Measurements from ENCODE around the gene MSH3. TPM values are rescaled to one million over a fixed set of nuclear protein-coding genes. Genes with fewer than 3 reads are reported as not detected.
"Not testable (repeated sequence)": the region's sequence is repeated elsewhere in the genome, so short reads cannot be mapped to it uniquely, and the experiment has no call there.

MSH3 gene
- polyA plus RNA-seq, 5 donors, result 14.4 to 17.5 (median 17.0) TPM

DNA sequence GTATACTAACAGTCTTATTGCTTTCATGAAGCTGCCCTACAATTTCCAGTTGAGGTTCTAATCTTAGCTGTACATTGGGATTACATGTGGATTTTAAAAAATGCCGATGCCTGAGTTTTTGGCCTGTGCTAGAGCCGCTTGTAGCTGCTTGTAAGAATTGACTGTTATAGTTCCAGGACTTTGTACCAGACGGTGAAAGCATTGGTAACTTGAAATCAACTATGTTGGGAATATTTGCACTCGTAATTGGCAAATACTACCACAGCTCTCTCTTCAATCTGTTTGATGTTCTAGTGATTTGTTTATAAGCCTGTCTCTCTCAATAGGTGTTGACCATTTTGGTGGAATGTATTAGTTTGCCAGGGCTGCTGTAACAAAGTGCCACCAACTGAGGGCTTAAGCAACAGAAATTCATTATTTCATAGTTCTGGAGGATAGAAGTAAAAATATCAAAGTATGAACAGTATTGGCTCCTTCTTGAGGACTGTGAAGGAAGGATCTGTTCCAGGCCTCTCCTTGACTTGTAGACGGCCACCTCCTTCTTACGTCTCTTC lies 50.8 kb downstream of the MSH3 start:
- DNase-seq, result no peak

DNA sequence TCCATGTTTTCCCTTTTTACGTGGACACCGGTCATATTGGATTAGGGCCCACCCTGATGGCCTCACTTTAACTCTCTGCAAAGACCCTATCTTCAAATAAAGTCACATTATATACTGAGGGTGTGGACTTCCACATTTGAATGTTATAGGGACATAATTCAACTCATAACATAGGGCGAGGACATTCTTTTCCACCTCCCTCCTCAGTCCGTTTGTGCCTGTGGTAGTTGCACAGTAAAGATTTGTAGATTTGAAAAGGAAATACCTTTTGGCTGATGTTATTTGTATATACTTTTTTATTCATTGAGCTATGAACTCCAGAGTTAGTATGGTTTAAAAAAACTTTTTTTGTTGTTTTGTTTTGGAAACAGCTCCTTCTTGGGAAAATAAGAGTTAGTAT lies 51.3 kb downstream of the MSH3 start:
- no peak for DNase-seq

DNA sequence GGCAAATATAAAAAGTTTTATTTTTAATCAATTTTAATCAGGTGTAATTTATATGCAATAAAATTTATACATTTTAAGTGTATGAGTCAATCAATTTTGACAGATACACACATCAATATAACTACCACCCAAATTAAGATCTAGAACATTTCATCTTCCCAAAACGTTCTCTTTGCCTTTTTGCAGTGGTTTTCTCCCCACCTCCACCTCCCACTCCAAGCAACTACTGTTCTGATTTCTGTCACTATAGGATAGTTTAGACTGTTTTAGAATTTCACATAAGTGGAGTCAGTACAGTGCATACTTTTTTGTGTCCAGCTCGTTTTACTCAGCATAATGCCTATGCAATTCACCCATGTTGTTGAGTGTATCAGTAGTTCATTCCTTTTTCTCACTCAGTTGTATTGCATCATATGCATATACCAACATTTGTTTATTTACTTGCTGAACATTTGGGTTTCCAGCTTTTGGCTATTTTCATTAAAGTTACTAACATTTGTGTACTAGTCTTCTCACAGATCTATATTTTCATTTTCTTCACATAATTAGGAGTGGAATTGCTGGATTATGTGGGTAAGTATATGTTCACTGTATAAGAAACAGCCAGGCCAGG lies 52.5 kb downstream of the MSH3 start:
- DNase-seq, result no peak

GRCh38 chr5:80707645-80708044 lies 53.2 kb downstream of the MSH3 start:
- no peak for DNase-seq

DNA sequence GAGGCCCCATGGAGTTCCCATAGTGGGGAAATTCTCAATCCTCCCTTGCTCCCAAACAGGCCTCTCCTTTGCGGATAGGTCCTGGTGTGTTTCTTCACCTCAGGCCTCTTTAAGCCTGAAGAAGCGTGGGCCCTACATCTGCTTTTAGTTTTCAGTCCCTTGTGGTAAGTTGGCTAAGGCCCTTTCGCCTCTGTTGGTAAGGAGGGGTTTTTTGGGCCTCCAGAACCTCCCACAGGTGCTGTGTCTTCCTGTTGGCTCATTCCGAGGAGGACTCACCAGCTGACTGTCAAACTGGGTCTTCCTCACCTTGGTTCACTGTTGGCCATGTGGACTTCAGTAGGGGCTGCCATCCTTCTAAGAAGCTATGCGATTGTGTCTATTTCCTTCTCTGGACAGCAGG lies 56.8 kb downstream of the MSH3 start:
- no peak for DNase-seq

DNA sequence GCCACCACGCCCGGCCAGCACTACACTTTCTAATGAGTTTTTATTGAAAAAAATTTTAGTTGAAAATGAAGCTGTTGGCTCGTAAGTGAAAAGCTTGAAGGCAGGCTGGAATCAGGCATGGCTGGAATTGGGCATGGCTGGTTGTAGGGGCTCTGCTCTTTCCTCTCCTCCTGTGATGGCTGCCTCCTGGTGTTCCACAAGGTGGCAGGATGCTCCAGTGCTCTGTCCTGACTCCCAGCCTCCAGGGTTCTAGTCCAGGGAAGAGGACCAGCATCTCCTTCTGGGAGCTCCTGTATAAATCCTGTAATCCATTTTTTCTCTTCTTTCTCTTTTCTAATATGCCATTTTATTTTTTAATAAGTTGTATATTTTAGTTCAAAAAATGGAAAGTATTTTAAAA lies 57.5 kb downstream of the MSH3 start:
- DNase-seq, result no peak

DNA sequence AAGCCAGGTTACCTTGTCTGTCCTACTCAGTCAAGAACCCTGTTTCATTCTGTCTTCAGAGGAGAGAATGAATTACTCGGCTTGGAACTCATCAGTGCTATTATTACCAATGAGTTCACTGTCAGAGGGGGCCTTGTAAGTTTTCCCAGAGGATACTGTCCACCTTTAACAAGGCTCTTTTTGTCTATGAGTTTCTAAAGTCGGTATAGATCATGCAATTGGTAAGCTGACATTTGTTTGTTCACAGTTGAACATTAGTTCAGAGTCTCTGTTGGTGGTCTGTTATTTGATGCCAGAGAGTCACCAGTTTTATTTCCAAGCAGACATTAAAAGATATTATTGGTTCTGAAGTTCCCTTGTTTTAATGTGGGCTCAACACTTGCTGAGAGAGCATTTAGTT lies 58.5 kb downstream of the MSH3 start:
- DNase-seq, result no peak

DNA sequence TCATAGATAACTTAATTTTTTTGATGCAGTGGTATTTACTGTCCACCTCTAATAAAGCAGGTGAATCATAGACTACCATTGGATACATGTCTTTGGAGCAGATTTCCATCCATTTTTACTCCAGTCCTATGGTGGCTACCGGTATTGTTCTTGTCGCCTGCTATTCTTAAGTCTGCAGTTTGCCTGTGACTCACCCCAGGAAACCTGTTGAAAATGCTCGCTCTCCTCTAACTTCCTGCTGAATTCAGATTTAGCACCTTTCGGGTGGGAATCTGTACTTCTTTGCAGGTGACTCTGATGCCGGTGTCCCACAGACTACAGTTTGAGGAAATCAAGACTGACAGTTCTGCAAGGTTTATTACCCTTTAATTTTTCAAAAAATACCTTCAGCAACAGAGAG lies 59.2 kb downstream of the MSH3 start:
- no peak for DNase-seq

DNA sequence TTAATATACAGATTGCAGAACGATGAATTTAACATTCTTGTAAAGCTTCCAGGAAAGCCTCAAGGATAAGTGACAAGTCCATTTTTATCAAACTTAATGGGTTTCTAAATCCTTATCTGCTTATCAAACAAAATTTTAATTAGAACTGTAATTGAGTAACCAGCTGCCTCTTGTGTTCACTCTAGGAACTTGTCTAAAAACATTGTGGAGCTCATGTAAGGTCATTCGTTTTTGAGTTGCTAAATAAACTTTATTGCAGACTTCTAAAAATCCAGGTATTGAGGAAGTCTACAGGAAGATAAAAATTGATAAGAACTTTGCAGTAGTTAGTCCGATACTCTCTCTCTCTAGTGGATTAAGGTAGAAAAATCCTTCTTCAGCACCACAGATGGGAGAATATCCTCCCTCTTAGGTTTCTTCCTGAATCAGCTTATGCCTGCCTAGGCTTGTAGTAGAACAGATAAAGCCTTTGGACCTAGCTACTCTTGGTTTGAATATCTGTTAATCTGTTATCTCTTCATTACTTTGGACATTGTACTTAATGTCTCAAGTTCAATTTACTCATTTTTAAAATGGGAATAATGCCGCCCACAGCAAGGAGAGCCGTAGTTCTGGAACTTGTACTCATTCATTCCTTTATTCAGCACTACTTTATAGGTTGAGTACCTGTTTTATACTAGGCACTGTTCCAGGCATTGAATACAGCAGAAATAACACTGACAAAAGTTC lies 60.3 kb downstream of the MSH3 start:
- no peak for DNase-seq

DNA sequence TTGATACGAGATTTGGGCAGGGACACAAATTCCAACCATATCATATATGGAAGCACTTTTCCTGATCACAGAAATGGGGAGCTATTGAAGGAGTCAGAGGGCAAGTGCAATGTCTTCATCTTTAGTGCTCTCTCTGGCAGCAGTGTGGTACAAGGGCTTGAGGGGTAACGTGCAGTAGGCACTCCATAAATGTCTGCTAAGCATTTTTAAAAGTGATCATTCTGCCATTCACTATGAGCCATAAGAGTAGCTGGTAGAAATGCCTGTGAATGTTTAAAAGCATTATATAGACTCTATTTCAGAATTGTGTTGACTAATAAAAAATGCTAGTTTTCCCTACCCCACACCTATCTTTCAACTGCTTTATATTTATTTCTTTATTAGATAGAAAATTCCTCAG lies 61.4 kb downstream of the MSH3 start:
- DNase-seq, result no peak

- no peak for DNase-seq
Measured at GRCh38 chr5:80720181-80720580, 65.7 kb downstream of the MSH3 start.

GRCh38 chr5:80722916-80723315 lies 68.5 kb downstream of the MSH3 start:
- DNase-seq, result no peak

GRCh38 chr5:80725446-80725845 lies 71.0 kb downstream of the MSH3 start:
- no peak for DNase-seq

DNA sequence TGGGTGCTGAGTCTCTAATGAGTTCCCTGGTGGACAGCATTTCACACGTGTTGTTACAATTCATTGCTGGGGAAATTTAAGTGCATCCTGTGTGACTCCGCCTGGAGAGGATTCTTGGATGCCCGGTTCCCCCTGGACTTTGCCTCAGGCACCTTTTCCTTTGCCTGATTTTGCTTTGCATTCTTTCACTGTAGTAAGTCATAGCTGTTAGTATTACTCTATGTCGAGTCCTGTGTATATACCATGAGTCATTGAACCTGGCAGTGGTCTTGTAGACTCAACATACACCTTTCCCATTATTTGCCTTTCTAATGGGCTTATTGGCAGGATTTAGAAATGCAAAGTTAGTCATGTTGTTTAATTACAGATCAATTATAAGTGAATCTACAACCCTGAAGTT lies 82.3 kb downstream of the MSH3 start:
- no peak for DNase-seq

DNA sequence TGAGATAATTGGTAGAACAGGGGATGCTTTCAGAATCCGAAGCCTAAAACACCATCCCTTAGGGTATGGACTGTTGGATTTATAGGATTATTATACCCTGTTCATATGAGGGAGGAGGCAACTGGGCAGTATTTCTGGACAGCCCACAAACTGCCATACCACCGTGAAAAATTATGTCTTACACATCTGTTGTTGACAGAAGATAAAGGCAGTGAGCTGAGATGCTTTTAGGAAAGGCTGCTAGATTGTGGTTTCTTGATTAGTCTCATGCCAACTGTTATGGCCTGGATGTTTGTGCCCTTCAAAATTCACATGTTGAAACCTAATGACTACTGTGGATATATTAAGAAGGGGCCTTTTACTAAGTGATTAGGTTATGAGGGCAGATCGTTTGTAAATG lies 84.0 kb downstream of the MSH3 start:
- DNase-seq, result no peak

DNA sequence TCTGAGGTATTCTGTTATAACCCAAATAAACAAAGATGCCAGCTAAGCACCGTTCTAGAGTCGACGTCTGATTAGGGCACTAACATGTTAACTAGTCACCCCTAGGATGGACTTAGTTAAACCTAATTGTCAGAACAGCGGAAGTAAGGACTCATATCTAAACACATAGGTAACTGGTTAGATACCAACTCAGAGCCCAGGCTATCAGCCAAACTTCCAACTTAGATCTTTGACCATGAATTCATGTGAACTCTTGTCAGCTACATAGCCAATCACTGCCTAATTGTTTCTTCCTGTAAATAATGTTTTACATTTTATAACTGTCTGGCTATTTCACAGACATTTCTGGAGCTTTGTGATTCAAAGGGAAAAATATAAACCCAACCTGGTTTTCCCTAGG lies 84.6 kb downstream of the MSH3 start:
- no peak for DNase-seq

DNA sequence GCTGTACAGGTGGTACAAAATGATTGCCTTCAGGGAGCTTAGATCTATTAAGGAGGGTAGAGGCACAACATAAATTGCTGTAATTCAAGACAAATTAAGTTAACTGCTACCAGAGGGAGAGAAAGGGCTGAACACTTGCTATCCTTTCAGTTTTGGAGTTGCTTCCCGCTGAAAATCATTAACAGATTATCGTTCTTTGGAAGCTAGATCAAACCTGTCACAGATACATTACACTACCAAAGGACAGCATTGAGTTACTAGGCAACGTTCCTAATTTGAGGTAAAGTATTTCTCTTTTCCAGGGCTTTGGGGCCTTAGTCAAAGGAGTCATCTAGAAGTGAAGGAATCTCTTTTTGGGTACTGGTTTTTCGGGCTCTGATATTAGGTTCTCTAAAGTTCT lies 85.0 kb downstream of the MSH3 start:
- DNase-seq, result no peak

DNA sequence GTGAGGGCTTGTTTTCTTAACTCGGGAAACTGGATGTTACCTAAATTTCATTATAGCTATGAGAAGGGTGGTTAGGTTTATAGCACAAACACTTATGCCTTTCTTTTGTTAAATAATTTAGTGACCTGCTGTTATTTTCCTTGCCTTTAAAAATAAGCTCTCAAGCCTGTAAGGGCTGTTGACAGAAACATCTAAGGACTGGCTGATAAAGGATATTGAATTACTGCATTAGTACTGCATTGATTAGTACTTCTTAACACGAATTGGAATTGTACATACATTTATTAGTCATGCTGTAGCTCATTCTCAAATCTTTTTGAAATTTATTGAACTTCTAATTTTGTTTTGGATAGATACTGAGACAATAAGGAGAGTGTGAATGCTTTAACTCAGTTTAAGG lies 85.4 kb downstream of the MSH3 start:
- no peak for DNase-seq

GRCh38 chr5:80740488-80740887 lies 86.0 kb downstream of the MSH3 start:
- not testable (repeated sequence) for DNase-seq

- DNase-seq, result no peak
Measured at GRCh38 chr5:80740999-80741398, 86.5 kb downstream of the MSH3 start.

GRCh38 chr5:80744149-80744548 lies 89.7 kb downstream of the MSH3 start:
- DNase-seq, result no peak

GRCh38 chr5:80745490-80745889 lies 91.0 kb downstream of the MSH3 start:
- DNase-seq, result no peak

- DNase-seq, result no peak
Measured at GRCh38 chr5:80747922-80748321, 93.5 kb downstream of the MSH3 start.

- no peak for DNase-seq
Measured at GRCh38 chr5:80752427-80752826, 98.0 kb downstream of the MSH3 start.
